ENCODE measurements around the gene ITGA11. TPM values are rescaled to one million over a fixed set of nuclear protein-coding genes. Genes with fewer than 3 reads are reported as not detected.

ITGA11 gene
- total RNA-seq, 2 experiments from 2014 or later, result 0.02 TPM; not detected in 1

DNA sequence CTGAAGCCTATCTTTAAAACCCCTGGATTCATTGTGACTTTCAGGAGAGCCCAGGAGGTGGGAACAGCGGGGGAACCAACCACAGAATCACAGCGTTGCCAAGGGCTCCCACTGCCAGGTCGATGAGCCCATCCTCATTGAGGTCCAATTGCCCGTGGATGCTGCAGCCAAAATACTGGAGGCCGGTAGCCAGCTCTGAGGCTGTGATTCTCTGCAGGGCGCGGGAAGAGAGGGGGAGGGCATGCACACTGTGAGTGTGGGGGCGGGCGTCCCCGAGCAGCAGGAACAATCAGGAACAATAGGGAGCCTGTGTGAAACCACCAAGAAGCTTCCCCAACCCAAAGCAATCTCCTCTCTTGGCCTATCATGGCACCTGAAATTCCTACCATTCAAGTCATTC lies 101.1 kb downstream of the ITGA11 start:
- H3K27ac Mint-ChIP-seq, result no peak overlapping the region
- H3K4me1 Mint-ChIP-seq, result peaks cover 25% of the 10 kb centered on the region
- peaks cover 27% of the 10 kb centered on the region for H3K27me3 Mint-ChIP-seq
- no peaks in the 10 kb centered on the region for H3K36me3 Mint-ChIP-seq
- H3K4me3 Mint-ChIP-seq, result no peak overlapping the region
- ATAC-seq, result no peak
- CTCF ChIA-PET, result no interaction called here
- no peak for DNase-seq
- no peaks in the 10 kb centered on the region for H3K9me3 Mint-ChIP-seq (ENCODE audit: low read depth)

DNA sequence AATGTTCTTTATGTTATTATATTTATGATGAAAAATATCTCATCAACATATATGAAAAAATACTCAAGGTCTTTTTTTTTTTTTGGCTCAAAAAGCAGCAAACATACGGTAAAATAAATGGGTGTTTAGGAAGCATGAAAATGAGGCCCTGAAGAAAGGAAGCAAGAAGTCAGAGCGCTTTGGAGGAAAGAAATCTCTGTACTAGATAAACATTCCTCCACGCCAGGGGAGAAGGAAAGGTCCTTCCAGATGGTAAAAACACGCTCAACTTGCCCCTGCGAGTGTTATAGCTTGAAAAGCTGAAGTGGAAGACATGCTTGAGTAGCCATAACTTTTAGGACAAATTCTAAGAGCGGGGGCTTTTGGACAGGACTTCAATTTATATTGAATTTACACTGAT lies 101.5 kb downstream of the ITGA11 start:
- no peaks in the 10 kb centered on the region for H3K9me3 Mint-ChIP-seq (ENCODE audit: low read depth)

DNA sequence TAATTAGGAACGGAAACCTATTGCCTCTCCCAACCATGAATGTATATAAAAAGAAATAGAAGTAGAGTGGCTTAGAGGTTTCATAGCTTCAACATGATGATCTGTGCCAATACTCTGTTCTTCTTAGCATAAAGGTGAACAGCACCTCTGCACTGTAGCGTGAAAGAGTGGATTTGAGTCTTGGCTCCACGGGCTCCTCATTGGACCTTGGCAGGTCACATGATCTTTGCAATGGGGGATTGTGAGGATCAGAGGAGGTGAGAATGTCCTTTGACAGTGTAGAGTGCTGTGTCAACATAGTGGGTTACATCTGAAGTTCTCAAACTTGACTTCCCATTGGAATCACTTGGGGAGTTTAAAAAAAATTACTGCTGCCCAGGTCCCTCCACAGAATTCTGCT lies 103.0 kb downstream of the ITGA11 start:
- Mint-ChIP-seq H3K4me1 (peaks cover 25% of the 10 kb centered on the region), H3K27me3 (peaks cover 27% of the 10 kb centered on the region), H3K27ac (no peak overlapping the region), H3K4me3 (no peak overlapping the region), H3K9me3 (ENCODE audit: low read depth) (no peaks in the 10 kb centered on the region), H3K36me3 (no peaks in the 10 kb centered on the region)
- ATAC-seq, result no peak
- CTCF ChIA-PET, result interaction anchor here (0.9 to 1.0 kb wide), 2 partner anchors 22 to 76 kb away, joined by 3 read pairs; no protein-coding TSS in a partner anchor
- no peak for DNase-seq

More for the DNA sequence above, 101.5 kb downstream of the ITGA11 start:
- Mint-ChIP-seq H3K27me3 (peaks cover 27% of the 10 kb centered on the region), H3K4me1 (peaks cover 25% of the 10 kb centered on the region), H3K4me3 (no peak overlapping the region), H3K36me3 (no peaks in the 10 kb centered on the region), H3K27ac (no peak overlapping the region)
- DNase-seq (no peak), ATAC-seq (no peak)
- CTCF ChIA-PET, result no interaction called here

DNA sequence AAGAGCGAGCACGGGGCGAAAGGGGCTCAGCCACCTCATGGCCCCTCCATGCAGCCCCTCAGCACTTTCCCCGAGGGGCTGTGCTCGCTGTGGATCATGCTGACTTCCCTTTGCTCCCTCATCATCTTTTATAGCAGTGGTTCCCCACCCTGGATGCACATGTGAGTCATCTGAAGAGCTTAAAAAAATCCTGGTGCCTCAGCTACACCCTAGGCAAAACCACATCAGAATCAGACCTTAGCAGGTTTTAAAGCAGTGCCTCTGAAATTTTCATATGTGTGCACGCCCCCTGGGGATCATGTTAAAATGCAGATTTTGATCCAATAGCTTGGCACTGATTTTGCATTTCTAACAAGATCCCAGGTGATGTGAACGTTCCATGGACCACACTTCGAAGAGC lies 103.5 kb downstream of the ITGA11 start:
- Mint-ChIP-seq H3K4me3 (no peak overlapping the region), H3K27me3 (peaks cover 30% of the 10 kb centered on the region), H3K4me1 (peaks cover 23% of the 10 kb centered on the region), H3K27ac (no peak overlapping the region), H3K9me3 (ENCODE audit: low read depth) (no peaks in the 10 kb centered on the region), H3K36me3 (no peaks in the 10 kb centered on the region)
- DNase-seq (no peak), ATAC-seq (no peak)
- CTCF ChIA-PET, result interaction anchor here (0.9 kb wide), 1 partner anchor 75 kb away, joined by 3 read pairs; no protein-coding TSS in a partner anchor

DNA sequence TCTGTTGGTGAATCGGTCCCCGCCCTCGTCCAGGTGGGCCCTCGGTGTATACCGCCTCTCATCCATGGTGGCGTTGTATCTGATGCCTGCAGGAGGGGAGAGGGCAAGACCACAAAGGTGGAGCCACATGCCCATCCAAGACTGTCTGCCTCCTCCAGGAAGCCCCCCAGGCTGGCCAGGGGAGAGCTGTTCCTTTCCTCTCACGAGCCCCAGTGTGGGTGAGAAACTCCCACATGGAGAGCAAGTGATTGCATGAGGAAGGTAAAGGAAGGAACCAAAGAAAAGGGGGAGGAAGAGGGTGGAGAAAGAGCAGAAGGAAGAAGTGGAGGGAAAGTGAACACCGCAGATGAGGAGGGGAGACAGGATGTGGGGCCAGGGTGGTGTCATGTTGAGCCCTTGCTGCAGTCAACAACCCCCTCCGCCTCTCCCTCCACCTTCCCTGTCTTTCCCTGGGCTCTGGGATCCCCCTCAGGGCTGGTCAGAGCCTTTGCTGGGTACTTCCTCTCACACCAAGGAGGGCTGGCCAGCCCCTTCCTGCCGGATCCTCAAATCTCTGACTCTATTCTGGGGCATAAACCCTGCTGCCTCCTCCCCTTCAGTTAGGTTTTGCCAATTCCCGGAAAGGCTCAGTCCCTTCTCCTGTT lies 105.1 kb downstream of the ITGA11 start:
- Mint-ChIP-seq H3K4me3 (no peak overlapping the region), H3K27ac (no peak overlapping the region), H3K4me1 (peaks cover 23% of the 10 kb centered on the region), H3K36me3 (no peaks in the 10 kb centered on the region), H3K27me3 (peaks cover 30% of the 10 kb centered on the region), H3K9me3 (ENCODE audit: low read depth) (no peaks in the 10 kb centered on the region)
- CTCF ChIA-PET, result interaction anchor here (1.0 to 1.3 kb wide), 4 partner anchors 20 to 347 kb away, joined by 3 read pairs; partner anchors contain the start of gene FEM1B
- DNase-seq (no peak), ATAC-seq (peak; percentile 45)

DNA sequence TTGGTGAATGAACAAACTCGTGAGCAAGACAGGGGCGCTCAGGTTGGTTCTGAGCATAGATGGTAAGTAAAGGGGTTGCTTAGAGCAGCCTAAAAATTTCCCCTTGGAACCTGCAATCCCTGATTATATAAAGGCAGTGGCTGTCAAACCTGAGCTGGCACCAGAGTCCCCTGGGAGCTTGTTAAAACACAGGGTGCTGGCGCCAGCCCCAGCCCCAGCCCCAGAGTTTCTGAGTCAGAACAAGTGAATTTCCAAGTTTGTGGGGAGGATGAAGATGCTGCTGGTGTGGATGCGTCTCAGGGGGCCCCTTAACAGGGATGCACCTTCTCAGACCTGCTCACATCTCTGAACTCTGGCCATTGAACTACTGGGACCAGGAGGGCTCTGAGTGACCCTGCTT lies 106.2 kb downstream of the ITGA11 start:
- H3K27me3 Mint-ChIP-seq, result peaks cover 28% of the 10 kb centered on the region
- no peak overlapping the region for H3K27ac Mint-ChIP-seq
- no peaks in the 10 kb centered on the region for H3K36me3 Mint-ChIP-seq
- H3K9me3 Mint-ChIP-seq (ENCODE audit: low read depth), result no peaks in the 10 kb centered on the region
- DNase-seq (no peak), ATAC-seq (no peak)
- CTCF ChIA-PET, result interaction anchor here (1.0 to 1.1 kb wide), 4 partner anchors 19 to 57 kb away, joined by 3 to 4 read pairs (median 3); partner anchors contain the start of gene FEM1B
- peaks cover 23% of the 10 kb centered on the region for H3K4me1 Mint-ChIP-seq
- no peak overlapping the region for H3K4me3 Mint-ChIP-seq

DNA sequence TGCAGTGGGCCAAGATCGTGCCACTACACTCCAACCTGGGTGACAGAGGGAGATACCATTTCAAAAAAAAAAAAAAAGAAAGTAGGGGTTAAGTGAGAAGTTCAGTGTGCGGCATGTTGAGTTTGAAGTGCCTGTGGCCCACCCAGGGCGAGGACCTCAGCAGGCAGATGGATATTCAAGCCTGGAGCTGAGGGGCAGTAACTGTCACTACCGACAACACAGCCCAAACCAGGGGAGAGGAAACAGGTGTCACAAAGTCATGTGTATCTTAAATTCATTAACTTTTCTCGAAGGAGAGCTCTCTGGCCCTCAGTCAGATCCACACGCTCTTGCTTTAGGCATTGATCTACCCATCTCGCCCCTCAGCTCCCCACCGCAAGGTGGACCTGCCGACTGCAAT lies 109.2 kb downstream of the ITGA11 start:
- Mint-ChIP-seq H3K27ac (no peak overlapping the region), H3K9me3 (ENCODE audit: low read depth) (no peaks in the 10 kb centered on the region), H3K4me3 (no peak overlapping the region), H3K27me3 (peaks cover 11% of the 10 kb centered on the region), H3K4me1 (peaks cover 17% of the 10 kb centered on the region), H3K36me3 (no peaks in the 10 kb centered on the region)
- DNase-seq, result no peak
- CTCF ChIA-PET, result no interaction called here
- ATAC-seq, result no peak

DNA sequence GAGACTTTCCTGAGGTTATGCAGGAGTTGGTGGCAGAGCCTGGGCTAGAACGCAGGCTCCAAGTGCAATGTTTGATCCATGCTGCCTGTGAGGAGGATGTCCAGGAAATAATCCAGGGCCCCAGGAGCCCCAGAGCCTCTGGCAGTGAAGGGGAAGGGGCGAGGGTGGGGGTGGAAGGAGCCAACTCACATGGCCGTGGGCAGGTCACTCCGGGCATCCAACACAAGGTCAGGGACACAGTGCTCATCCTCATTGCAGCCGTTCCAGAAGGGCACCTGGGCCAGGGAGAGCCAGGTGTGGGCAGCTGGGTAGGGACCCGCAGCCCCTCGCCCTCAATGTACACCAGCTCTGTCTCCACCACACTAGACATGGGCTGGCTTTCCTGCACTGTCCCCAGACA lies 110.7 kb downstream of the ITGA11 start:
- Mint-ChIP-seq H3K4me1 (peaks cover under 1% of the 10 kb centered on the region), H3K27me3 (peaks cover 5% of the 10 kb centered on the region), H3K4me3 (no peak overlapping the region), H3K27ac (no peak overlapping the region), H3K9me3 (ENCODE audit: low read depth) (no peaks in the 10 kb centered on the region), H3K36me3 (no peaks in the 10 kb centered on the region)
- CTCF ChIA-PET, result interaction anchor here (1.0 kb wide), 1 partner anchor 229 kb away, joined by 3 read pairs; no protein-coding TSS in a partner anchor
- DNase-seq (no peak), ATAC-seq (no peak)

DNA sequence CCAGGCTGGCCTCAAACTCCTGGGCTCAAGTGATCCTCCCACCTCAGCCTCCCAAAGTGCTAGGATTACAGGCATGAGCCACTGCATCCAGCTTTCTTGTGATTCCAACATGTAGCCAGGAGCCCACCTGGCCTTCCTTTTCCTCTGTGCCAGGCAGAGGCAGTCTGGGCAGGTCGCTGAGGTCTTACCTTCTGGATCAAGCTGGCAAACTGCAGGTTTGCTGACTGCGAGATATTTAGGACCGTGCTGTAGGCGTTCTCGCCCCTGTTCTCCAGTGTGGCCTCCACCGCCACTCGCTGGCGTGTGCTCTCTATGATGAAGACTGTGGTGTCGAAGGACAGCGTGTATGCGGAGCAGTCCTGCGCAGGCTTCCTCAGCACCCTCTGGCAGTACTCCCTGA lies 112.0 kb downstream of the ITGA11 start:
- Mint-ChIP-seq H3K27me3 (peaks cover 5% of the 10 kb centered on the region), H3K36me3 (no peaks in the 10 kb centered on the region), H3K4me1 (no peaks in the 10 kb centered on the region), H3K27ac (no peak overlapping the region), H3K4me3 (no peak overlapping the region), H3K9me3 (ENCODE audit: low read depth) (no peaks in the 10 kb centered on the region)
- ATAC-seq, result no peak
- CTCF ChIA-PET, result interaction anchor here (0.8 to 1.3 kb wide), 2 partner anchors 13 to 71 kb away, joined by 3 read pairs; no protein-coding TSS in a partner anchor
- DNase-seq, result no peak

DNA sequence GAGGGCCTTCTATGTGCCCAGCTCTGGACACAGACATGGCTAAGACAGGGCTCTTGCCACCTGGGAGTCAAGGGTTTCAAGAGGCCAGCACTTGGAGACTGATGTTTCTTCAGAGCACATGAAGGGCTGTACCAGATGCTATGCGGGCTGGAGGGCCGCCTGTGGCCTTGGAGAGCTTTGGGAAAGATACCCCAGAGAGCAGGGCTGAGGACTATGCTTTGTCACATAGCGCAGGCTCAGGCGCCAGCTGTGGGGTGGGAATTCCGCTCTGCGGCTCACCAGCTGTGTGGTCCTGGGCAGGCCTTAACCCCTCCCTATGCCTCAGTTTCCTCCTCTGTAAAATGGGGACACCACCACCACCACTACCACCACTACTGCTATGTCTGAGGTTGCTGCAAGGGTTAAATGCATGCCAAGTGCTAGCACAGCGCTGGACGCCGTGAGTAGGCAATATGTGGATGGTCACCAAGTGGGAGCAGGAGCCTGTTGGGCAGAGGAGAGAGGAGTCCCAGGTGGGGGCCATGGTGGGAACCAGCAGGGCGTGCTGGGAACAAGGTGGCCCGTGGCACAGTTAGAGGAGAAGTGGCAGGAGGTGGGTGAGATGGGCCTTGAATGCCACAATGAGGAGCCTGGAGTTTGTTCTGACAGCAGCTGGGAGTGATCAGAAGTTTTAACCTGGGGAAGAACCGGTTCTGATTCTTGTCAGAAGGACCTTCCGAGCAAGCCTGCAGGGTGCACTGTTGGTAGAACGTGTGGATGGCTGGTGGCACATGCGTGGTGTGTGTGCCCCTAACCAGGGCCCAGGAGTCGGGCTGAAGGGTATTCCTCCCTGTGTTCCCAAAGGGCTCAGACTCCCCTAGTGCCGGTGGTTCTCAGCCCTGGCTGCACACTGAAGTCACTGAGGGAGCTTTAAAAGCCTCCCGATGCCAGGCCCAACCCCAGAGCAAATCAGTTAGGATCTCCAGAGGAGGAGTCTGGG lies 112.7 kb downstream of the ITGA11 start:
- Mint-ChIP-seq H3K27me3 (peaks cover 7% of the 10 kb centered on the region), H3K4me1 (no peaks in the 10 kb centered on the region), H3K27ac (no peak overlapping the region), H3K4me3 (no peak overlapping the region), H3K36me3 (no peaks in the 10 kb centered on the region), H3K9me3 (ENCODE audit: low read depth) (no peaks in the 10 kb centered on the region)
- CTCF ChIA-PET, result interaction anchor here (0.8 to 1.3 kb wide), 2 partner anchors 13 to 71 kb away, joined by 3 read pairs; no protein-coding TSS in a partner anchor
- ATAC-seq (no peak), DNase-seq (no peak)

DNA sequence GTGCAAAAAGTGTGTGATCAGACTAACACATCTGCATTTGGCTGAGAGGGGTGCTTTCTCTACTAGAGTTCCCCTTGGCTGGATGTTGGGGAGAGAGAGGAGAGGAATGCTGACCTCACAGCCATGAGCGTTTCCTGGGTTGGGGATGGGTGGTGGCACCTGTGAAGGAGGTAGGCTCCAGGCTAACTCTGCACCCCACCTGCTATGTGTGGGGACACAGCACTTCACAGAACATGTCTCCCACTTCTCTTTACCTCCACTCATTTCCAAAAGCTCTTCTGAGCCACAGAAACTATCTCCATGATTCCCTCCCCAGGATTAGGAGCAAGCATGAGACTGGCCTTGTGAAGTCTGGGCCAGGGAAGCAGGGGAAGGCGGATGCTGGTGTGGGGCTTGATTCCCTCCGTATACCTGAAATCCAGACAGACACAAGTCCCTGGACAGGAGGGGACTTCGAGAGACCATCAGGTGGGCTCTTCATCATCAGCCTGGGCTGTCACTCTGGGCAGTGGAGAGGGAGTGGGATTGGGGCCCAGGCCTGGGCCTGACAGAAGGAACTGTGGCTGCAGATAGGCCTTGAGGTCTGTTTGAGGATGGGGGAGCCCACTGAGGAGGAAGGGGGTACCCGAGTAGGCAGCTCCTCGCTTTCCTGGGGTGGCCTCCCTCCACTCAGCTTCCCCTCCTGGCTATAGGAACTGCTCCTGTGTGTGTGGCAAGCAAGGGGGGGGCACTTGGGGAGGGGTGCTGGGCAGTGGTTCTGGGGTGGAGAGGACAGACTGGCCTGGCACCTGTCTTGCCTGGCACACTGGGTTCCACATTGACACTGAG lies 113.7 kb downstream of the ITGA11 start:
- Mint-ChIP-seq H3K36me3 (no peaks in the 10 kb centered on the region), H3K4me3 (no peak overlapping the region), H3K27me3 (peaks cover 7% of the 10 kb centered on the region), H3K9me3 (ENCODE audit: low read depth) (no peaks in the 10 kb centered on the region), H3K27ac (no peak overlapping the region), H3K4me1 (no peaks in the 10 kb centered on the region)
- ATAC-seq, result no peak
- DNase-seq, result no peak
- CTCF ChIA-PET, result no interaction called here

DNA sequence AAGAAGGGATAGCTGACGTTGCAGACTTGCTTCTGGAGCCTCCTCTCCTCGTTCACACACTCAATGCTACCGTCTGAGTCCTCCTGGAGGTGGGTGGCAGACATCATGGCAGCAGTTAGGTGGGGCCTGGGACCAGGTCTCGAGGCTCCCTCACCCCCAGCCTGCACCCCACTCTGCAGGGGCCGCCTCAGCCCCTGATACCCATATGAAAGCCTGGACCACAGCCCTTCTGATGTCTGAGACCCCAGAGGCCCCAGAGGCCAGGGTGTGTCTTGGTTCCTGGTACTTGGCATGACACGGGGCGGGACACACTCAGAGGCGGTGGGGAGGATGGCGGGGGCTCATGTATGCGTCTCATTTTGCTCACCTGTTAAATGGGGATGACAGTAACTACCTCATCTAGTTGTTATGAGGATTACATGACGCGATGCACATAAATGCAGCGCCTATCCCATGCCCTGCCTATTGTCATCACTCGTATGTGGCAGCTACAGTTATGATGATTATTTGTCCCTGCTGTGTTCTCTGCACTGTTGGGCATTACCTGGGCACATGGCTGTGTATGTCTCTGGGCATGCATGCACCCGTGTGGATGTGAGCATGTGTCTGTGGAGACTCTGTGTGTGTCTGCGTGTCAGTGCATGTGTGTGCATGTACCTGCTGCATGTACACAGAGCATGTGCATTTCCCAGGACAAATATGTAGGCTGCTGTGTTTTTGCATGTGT lies 114.5 kb downstream of the ITGA11 start:
- Mint-ChIP-seq H3K9me3 (ENCODE audit: low read depth) (no peaks in the 10 kb centered on the region), H3K4me1 (no peaks in the 10 kb centered on the region), H3K4me3 (no peak overlapping the region), H3K27ac (no peak overlapping the region), H3K36me3 (no peaks in the 10 kb centered on the region), H3K27me3 (peaks cover 7% of the 10 kb centered on the region)
- ATAC-seq, result no peak
- CTCF ChIA-PET, result no interaction called here
- DNase-seq, result no peak
